Renal pelvis (tissue), 4 donors: ENCODE data around the gene UQCC5. TPM values are rescaled to one million over a fixed set of nuclear protein-coding genes. Genes with fewer than 3 reads are reported as not detected.
"Not testable (repeated sequence)": the region's sequence is repeated elsewhere in the genome, so short reads cannot be mapped to it uniquely, and the experiment has no call there.

Experiments used
- DNase-seq: peaks from one replicate; pipeline ENCODE4 v3.0.0-alpha.2; 2013
- polyA plus RNA-seq, 3 donors: library from polyadenylated mRNA; unstranded; fragments of 120-200 nt; gene quantifications; one replicate each; pipeline ENCODE4 v1.2.1, GENCODE V29; 2013; ENCODE audit not compliant: insufficient read length in 3 of 3

UQCC5 gene
- polyA plus RNA-seq, 3 donors = 20.5 to 23.9 (median 23.6) TPM

GRCh38 chr3:52520141-52520667 is 16.2 kb upstream of the UQCC5 start:
- DNase-seq = no peak

GRCh38 chr3:52520716-52521487 is 15.5 kb upstream of the UQCC5 start:
- no peak for DNase-seq

- DNase-seq = no peak
Observed at GRCh38 chr3:52521488-52521824, 14.9 kb upstream of the UQCC5 start.

GRCh38 chr3:52521881-52522650 is 14.3 kb upstream of the UQCC5 start:
- no peak for DNase-seq

DNA sequence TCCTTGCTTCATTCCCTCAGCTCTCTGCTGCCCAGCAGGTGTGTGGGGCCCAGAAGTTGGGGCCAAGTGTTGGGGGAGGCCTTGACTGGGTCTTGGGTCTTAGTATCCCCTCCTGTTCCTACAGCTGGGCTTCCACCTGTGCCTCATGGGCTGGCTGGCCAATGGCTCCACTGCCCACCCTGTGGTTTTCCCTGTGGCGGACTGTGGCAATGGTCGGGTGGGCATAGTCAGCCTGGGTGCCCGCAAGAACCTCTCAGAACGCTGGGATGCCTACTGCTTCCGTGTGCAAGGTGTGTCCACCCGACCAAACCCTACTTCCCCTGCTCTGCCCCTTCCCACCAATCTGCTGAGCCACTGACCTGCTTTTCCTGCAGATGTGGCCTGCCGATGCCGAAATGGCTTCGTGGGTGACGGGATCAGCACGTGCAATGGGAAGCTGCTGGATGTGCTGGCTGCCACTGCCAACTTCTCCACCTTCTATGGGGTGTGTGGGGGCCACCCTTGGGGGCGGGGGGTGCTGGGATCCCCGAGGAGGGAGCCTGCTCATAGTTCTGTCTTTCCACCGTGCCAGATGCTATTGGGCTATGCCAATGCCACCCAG is 13.7 kb upstream of the UQCC5 start:
- no peak for DNase-seq

DNA sequence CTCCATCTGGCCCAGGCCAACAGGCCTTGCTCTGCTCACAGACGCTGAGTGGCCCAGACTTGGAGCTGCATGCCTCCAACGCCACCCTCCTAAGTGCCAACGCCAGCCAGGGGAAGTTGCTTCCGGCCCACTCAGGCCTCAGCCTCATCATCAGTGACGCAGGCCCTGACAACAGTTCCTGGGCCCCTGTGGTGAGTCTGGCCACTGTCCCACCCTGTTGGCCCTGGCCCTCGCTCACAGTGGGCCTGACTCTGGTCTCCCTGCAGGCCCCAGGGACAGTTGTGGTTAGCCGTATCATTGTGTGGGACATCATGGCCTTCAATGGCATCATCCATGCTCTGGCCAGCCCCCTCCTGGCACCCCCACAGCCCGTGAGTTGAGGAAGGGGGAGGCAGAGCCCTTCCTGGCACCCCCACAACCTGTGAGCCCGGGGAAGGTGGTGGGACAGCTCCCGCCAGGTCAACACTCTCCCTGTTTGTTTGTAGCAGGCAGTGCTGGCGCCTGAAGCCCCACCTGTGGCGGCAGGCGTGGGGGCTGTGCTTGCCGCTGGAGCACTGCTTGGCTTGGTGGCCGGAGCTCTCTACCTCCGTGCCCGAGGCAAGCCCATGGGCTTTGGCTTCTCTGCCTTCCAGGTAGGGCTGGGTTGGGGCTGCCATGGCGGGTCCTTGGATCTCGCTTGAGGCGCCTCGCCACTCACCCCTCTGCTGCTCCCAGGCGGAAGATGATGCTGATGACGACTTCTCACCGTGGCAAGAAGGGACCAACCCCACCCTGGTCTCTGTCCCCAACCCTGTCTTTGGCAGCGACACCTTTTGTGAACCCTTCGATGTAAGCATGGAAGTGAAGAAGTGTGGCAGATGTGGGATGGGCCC is 12.8 kb upstream of the UQCC5 start:
- no peak for DNase-seq

DNA sequence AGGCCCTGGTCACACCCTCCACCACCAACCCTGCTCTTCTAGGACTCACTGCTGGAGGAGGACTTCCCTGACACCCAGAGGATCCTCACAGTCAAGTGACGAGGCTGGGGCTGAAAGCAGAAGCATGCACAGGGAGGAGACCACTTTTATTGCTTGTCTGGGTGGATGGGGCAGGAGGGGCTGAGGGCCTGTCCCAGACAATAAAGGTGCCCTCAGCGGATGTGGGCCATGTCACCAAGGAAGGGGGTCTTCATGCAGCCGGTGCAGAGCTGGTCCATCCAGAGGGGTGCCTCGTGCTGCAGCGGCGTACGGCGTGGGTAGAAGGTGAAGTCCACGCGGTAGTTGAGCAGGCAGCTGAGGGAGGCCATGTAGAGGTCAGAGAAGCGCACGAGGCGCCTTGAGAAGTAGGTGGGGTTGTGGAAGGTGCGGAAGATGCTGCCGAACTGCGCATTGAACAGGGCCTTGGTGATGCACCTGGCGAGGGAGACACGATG is 12.1 kb upstream of the UQCC5 start:
- DNase-seq = no peak

GRCh38 chr3:52524752-52525679 is 11.4 kb upstream of the UQCC5 start:
- peak; percentile 46 for DNase-seq

GRCh38 chr3:52525680-52526561 is 10.5 kb upstream of the UQCC5 start:
- no peak for DNase-seq

DNA sequence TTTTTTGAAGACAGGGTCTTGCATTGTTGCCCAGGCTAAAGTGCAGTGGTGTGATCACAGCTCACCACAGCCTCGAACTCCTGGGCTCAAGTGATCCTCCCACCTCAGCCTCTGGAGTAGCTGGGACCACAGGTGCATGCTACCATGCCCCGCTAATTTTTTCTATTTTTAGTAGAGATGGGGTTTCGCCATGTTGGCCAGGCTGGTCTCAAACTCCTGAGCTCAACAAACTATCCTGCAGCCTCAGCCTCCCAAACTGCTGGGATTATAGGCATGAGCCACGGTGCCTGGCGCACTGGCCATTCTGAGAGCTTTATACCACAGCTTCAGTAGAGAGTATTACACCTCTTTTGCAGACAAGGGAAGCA is 9.8 kb upstream of the UQCC5 start:
- DNase-seq = not testable (repeated sequence)

- no peak for DNase-seq
Observed at GRCh38 chr3:52527039-52527731, 9.2 kb upstream of the UQCC5 start.

DNA sequence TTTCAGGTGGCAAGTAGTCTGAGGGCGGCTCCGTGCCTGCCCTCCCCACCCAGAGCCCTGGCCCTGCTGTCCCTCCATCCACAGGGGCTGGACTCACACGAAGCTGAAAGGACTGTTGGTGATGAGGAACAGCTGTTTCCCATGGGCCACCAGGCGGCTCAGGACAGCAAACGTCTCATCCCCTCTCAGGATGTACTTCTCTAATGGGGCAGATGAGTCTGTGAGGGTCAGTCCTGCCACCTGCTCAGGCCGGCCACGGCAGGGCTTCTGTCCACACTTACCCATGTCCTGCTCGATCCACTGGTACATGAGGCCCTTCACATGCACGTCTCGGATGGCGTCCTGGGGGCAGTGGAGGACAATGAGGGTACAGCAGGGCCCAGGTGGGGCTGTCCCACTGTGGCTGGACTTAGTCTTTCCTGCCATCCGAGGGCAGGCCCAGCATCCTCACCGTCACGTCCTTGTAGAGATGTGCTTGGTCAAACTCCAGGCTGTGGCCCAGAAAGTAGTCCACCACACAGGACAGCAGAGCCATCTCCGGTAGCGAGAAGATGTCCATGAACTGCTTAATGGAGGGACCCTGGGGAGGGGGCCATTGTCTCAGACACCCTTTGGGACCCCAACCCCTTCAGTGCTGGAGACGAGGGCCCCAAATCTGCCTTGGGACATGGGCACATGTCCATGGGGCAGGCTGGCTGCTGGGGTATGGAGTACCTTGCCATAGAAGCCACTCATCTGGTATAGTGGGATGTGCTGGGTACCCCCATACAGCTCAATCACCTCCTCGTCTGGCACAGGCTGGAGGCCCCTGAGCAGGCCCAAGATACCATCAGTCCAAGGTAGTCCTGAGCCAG is 8.4 kb upstream of the UQCC5 start:
- no peak for DNase-seq

DNA sequence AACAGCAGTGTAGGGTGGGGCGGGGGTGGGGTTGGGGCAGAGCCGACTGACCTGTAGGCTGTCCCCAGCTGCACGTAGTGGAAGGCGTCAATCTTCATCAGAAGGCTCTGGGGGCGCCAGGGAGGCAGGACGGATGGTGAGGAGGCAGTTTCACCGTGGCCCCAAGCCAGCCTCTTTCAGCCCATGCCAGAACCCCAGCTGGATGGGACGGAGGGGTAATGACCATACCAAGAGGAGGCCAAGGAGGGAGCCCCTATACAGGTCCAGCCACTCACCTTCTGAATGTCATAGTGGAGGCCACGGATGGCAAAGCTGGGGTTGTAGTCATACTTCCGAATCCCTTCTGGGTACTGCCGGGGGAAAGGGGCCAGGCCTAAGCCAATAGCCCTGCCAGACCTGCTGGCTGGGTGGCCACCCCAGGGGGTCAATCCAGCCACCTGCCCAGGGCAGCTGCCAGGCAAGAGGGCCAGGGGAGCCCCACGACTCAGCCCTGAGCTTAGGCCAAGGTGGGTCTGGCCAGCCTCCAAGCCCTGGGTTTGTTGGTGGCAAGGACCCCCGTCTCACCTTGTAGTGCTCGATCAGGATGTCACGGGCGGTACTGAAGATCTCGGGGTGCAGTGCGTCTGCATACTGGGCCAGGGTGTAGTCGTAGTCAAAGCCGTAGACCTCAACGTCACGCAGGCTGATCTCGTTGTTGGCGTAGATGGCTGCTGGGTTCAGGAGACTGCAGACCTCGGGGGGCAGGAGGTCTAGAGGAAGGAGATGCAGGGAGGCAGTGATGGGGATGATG is 7.6 kb upstream of the UQCC5 start:
- no peak for DNase-seq

GRCh38 chr3:52529376-52530333 is 6.8 kb upstream of the UQCC5 start:
- no peak for DNase-seq

GRCh38 chr3:52530918-52531826 is 5.2 kb upstream of the UQCC5 start:
- no peak for DNase-seq
